HUES64 (cell line): ENCODE results near the gene ZNF618.

Experiments
- H3K27ac ChIP-seq: 2 replicates; pipeline ENCODE4 v1.7.0; 2013; ENCODE audit warnings: low read depth, low read length, inconsistent platforms
- H3K27me3 ChIP-seq: 2 replicates; pipeline ENCODE4 v1.6.1; 2013; ENCODE audit warnings: mild to moderate bottlenecking, low read length; ENCODE audit not compliant: insufficient read depth
- H3K36me3 ChIP-seq: 2 replicates; pipeline ENCODE4 v1.6.1; 2013; ENCODE audit warnings: mild to moderate bottlenecking, low read length; ENCODE audit not compliant: insufficient read depth
- H3K4me1 ChIP-seq: 2 replicates; pipeline ENCODE4 v1.6.1; 2013; ENCODE audit warnings: mild to moderate bottlenecking, low read length, moderate library complexity; ENCODE audit not compliant: insufficient read depth
- H3K4me3 ChIP-seq: 2 replicates; pipeline ENCODE4 v1.5.1; 2013; ENCODE audit warnings: mild to moderate bottlenecking, low read length, moderate library complexity
- H3K9ac ChIP-seq: 2 replicates; pipeline ENCODE4 v1.6.1; 2013; ENCODE audit warnings: mild to moderate bottlenecking, low read depth, low read length
- H3K9me3 ChIP-seq: 2 replicates; pipeline ENCODE4 v1.6.1; 2013; ENCODE audit warnings: low read depth, low read length; ENCODE audit not compliant: insufficient read depth
- WGBS: fragments of 150-250, 120-280 bp; methylation state at CpG from one replicate; pipeline ENCODE4 v1.1.7; 2013; ENCODE audit warnings: missing lambda C conversion rate; 5-methylcytosine and 5-hydroxymethylcytosine counted together

The ZNF618 gene

DNA sequence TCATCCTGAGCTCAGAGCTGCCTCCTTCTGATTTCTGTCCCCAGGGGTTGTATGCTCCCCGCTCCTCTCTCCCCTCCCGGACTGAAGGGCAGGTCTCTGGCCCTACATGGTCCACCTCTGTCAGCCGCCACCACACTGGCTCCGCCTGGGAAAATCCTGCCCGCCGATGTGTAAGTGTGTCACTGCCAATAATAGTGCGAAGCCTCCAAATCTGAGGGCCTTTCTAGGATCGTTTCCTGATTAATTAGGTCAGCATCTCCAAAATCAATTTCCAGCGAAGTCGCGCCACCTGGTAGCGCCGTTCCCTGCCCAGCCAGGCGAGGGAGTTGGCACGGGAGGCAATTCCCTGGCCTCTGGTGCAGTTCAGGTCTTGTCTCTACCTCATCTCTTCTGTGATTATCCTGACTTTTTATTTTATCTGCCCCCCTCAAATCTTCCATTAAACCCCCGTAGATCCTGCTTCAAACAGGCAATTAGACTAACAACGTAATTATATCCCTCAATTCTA, 73.5 kb downstream of the ZNF618 start:
- Histone ChIP-seq H3K9ac (no peak overlapping the region), H3K36me3 (no peaks in the 10 kb centered on the region), H3K27me3 (no peaks in the 10 kb centered on the region), H3K4me3 (no peak overlapping the region), H3K4me1 (no peaks in the 10 kb centered on the region), H3K27ac (no peak overlapping the region), H3K9me3 (no peaks in the 10 kb centered on the region)
- 94% methylated on average over 17 of the region's 17 CpGs for WGBS

DNA sequence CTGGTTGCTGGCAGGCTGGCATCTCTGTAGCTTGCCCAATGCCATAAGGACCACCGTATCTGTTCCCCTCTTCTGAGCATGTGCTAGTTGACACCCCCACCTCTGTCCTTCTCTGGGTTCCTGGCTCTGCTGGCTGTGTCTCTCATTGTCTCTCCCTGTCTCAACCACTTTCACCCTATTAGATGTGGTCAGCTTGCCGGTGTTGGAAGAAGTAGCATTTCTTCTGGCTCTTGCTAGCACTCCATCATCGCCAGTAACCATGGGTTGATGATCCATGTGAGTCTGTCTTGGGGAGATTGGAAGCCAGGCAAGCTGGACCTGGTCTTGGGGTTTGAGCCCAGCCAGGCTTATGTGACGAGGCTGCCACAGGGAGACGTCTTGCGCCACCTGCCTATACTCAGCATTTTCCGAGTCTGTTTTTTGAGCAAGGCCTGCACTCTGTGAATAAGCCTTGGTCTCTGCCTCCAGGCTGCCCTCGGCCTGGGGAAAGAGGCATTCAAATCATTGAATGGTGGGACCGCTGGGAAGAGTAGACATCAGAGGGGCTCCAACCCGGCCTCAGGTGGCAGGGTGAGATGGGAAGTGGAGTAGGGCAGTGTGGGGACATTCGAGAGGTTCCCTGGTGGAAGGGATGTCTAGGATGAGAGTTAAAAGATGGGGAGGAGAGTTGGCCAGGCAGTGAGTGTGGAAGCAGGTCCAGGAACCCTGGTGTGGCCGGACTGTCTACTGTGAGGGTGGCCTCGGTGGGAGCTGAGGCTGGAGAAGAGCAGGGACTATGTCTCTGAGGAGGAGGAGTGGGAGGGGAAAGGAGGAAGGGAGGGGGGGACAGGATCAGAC, 74.3 kb downstream of the ZNF618 start:
- no peaks in the 10 kb centered on the region for H3K4me1 ChIP-seq
- no peak overlapping the region for H3K27ac ChIP-seq
- 93% methylated on average over 13 of the region's 13 CpGs for WGBS
- H3K4me3 ChIP-seq, result no peak overlapping the region
- no peaks in the 10 kb centered on the region for H3K27me3 ChIP-seq
- H3K9ac ChIP-seq, result no peak overlapping the region
- no peaks in the 10 kb centered on the region for H3K36me3 ChIP-seq
- H3K9me3 ChIP-seq, result no peaks in the 10 kb centered on the region

DNA sequence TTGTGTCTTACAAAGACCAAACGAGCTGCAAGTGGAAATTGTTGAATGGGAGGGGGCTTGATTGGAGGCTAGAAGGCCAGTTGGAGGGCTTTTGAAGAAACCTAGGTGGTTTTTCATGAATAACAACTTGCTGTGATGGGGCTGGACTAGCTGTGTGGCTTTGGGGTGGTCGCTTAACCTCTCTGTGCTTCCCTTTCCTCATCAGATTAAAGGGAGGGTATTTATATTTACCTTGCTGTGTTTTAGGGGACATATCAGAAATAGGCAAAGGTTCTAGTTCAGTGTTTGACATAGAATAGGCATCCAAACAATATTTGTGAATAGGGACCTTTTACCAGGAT, 74.9 kb downstream of the ZNF618 start:
- H3K9me3 ChIP-seq, result no peaks in the 10 kb centered on the region
- 86% methylated on average over 2 of the region's 2 CpGs for WGBS
- H3K27ac ChIP-seq, result no peak overlapping the region
- H3K4me3 ChIP-seq, result no peak overlapping the region
- no peaks in the 10 kb centered on the region for H3K27me3 ChIP-seq
- no peak overlapping the region for H3K9ac ChIP-seq
- H3K36me3 ChIP-seq, result no peaks in the 10 kb centered on the region
- H3K4me1 ChIP-seq, result no peaks in the 10 kb centered on the region

DNA sequence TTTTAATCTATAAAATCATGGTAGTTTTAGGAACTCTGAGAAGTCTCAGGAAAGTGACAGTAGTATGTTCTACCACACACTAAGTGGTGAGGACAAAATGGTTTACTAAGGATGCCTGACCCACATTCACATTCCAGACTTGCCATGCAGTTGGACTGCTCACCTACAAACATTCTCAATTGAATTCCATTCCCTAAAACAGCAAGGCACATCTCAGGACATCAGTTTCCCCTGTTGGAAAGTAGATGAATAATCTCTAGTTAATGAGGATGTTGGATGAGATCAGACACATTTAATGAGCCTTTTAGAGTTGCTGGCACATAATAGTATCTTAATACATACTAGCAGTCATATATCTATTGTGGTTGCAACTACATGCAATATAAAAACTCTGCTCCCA, 76.6 kb downstream of the ZNF618 start:
- no peaks in the 10 kb centered on the region for H3K9me3 ChIP-seq
- H3K36me3 ChIP-seq, result no peaks in the 10 kb centered on the region
- no peaks in the 10 kb centered on the region for H3K27me3 ChIP-seq
- H3K4me3 ChIP-seq, result no peak overlapping the region
- H3K4me1 ChIP-seq, result peaks cover 6% of the 10 kb centered on the region; the same call in 1 of the 2 replicates
- no peak overlapping the region for H3K9ac ChIP-seq
- H3K27ac ChIP-seq, result no peak overlapping the region

DNA sequence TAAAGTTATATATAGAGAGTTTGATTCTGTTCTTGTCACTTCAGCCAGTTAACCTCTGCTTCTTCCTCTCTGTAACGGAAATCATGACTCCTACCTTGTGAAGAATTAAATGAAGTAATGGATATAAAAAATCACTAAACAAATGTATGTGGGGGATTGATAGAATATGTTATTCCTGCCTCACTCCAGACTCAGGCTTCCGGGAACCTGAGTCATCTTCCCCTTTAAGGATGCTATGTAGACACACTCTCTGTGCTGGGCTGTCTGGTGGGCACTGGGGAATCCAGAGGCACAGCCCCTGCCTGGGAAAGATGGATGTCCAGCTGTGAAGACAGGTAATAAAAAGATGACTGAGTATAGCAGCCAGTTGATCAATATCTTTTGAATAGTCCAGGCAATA, 77.4 kb downstream of the ZNF618 start:
- Histone ChIP-seq H3K9me3 (no peaks in the 10 kb centered on the region), H3K4me3 (no peak overlapping the region), H3K36me3 (no peaks in the 10 kb centered on the region), H3K27ac (no peak overlapping the region), H3K9ac (no peak overlapping the region), H3K4me1 (peaks cover 8% of the 10 kb centered on the region; the same call in 1 of the 2 replicates), H3K27me3 (no peaks in the 10 kb centered on the region)
- 100% methylated on average over 1 of the region's 2 CpGs for WGBS

DNA sequence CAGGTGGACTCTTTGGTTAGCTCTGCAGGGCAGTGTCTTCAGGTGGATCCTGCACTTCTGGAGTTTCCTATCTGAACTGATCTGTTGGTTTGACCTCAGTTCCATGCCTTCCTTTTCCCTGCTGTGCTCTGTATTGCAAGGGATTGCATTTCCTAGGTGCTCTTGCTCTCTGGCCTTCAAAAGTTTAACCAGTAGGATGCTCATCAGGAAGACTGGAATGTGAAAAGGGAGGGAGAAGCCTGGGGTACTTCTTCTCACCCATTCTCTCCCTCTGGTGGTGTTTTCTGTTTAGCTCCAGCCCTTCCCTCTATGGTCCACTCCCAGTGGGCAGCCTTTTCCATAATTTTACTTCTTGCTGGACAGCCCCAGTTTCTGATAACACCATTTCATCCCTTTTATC, 78.5 kb downstream of the ZNF618 start:
- Histone ChIP-seq H3K27ac (no peak overlapping the region), H3K9me3 (no peaks in the 10 kb centered on the region), H3K27me3 (no peaks in the 10 kb centered on the region), H3K4me1 (peaks cover 8% of the 10 kb centered on the region; the same call in 1 of the 2 replicates), H3K4me3 (no peak overlapping the region), H3K9ac (no peak overlapping the region), H3K36me3 (no peaks in the 10 kb centered on the region)

DNA sequence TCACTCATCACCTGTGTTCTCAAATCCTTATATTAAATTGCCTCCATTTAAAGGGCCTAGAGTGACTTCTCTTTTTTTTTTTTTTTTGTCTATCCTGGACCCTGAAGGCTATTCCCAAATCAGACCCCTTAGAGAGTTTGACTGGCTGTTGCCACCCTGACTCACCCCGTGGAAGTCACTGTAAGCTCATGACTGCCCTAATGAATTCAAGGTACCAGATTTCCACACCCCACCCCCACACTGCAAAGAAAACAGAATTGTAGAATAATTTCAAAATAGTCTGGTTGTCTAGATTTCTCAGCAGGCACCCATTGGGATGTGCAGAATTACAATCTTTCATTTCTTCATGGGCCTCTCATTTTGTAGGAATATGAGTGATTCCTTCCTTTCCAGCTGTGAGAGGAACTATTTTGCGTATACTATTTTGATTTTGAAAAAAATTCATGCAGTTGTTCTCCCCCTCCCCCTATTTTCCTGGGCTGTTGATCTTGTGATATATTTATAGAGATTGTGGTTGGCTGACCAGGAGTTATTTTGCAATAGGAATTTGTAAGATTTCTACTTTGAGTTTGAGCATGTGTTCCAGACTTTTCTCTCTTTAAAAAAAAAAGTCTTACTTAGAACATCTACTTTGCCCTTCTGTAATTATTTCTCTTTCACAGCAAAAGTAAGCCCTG, 79.1 kb downstream of the ZNF618 start:
- no peaks in the 10 kb centered on the region for H3K9me3 ChIP-seq
- no peak overlapping the region for H3K27ac ChIP-seq
- H3K9ac ChIP-seq, result no peak overlapping the region
- no peak overlapping the region for H3K4me3 ChIP-seq
- WGBS, result 64% methylated on average over 1 of the region's 2 CpGs
- no peaks in the 10 kb centered on the region for H3K27me3 ChIP-seq
- H3K4me1 ChIP-seq, result peaks cover 8% of the 10 kb centered on the region; the same call in 1 of the 2 replicates
- no peaks in the 10 kb centered on the region for H3K36me3 ChIP-seq

DNA sequence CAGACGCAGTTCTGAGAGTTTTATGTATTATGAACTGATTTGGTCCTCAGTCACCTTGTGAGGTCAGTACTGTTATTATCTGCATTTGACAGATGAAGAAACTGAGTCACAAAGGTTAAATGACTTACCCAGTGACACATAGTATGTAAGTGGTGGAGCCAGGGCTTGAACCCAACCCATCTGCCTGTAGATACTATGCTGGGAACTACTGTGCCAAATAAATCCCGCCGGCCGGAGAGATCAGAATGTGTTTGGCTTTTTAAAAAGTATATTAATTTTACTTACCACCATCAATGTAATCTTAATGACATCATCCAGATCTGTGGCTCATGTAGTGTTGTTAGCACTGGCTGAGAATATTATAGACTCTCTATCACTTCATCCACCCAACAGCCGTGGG, 80.8 kb downstream of the ZNF618 start:
- no peak overlapping the region for H3K9ac ChIP-seq
- H3K9me3 ChIP-seq, result no peaks in the 10 kb centered on the region
- WGBS, result 90% methylated on average over 1 of the region's 5 CpGs
- H3K27me3 ChIP-seq, result no peaks in the 10 kb centered on the region
- no peaks in the 10 kb centered on the region for H3K36me3 ChIP-seq
- no peak overlapping the region for H3K27ac ChIP-seq
- H3K4me1 ChIP-seq, result peaks cover 14% of the 10 kb centered on the region; the same call in 1 of the 2 replicates
- H3K4me3 ChIP-seq, result no peak overlapping the region

DNA sequence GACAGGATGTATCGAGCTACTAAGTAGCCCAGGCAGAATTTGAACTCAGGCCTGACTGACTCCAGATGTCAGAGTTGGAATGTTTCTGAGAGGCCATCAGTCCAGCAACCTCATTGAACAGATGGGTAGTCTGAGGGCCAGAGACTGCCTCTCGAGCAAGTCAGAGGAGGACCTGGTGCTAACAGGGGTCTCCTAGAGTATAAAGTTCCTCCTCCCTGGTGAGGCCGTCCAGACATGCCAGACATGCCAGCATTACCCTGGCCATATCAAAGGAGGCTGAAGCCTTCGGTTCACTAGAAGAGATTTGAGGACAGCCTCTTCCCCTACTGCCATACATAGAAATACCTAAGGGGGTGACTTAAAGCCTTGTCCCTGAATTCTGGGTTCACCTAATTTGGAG, 81.2 kb downstream of the ZNF618 start:
- no peaks in the 10 kb centered on the region for H3K36me3 ChIP-seq
- H3K4me1 ChIP-seq, result peaks cover 14% of the 10 kb centered on the region; the same call in 1 of the 2 replicates
- WGBS, result 82% methylated on average over 4 of the region's 4 CpGs
- H3K27ac ChIP-seq, result no peak overlapping the region
- H3K27me3 ChIP-seq, result no peaks in the 10 kb centered on the region
- no peak overlapping the region for H3K9ac ChIP-seq
- no peak overlapping the region for H3K4me3 ChIP-seq
- no peaks in the 10 kb centered on the region for H3K9me3 ChIP-seq

DNA sequence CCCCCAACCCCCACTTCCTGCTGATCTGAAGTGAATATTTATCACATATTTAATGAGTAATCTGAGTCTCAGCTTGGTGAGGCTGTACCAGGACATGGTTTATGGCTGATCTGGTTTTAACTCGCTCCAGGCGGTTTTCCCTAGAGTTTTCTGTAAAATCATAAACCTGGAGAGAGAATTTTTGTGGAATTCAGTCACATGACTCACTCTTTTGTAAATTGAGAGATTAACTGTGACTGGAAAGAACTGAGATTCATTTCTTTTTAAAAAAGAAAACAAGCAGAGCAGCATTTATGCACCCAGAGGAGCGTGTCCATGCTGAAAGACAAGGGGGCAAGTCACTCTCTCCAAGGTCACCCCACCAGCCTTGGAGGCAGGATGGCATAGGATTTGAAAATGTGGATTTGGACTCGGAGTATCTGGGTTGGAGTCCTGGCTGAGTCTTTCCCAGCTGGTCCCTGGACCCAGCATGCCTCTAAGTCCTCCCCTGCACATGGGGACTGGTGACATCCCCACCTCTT, 81.8 kb downstream of the ZNF618 start:
- Histone ChIP-seq H3K27me3 (no peaks in the 10 kb centered on the region), H3K9me3 (no peaks in the 10 kb centered on the region), H3K4me3 (no peak overlapping the region), H3K4me1 (peaks cover 14% of the 10 kb centered on the region; the same call in 1 of the 2 replicates), H3K36me3 (no peaks in the 10 kb centered on the region), H3K27ac (no peak overlapping the region), H3K9ac (no peak overlapping the region)
- WGBS, result 95% methylated on average over 4 of the region's 4 CpGs

DNA sequence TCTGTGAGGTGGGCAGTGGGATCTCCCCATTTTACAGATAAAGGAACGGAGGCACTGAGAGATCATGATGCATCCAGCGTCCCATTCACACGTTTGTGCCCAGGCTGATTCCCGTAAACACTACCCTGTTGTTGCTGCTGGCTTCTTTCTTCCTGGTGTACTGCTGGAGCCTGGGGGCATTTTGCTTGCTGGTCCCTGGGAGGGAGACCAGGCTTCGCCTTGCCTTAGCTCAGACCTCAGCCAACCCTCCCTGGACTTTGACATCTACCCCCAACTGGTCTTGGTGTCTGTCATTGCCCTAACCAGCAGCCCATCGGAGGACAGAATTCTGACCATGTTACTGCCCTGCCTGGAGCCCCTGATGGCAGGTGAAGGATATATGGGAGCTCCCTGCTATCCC, 82.4 kb downstream of the ZNF618 start:
- peaks cover 14% of the 10 kb centered on the region; the same call in 1 of the 2 replicates for H3K4me1 ChIP-seq
- WGBS, result 93% methylated on average over 6 of the region's 6 CpGs

More for the DNA sequence above, 82.4 kb downstream of the ZNF618 start:
- Histone ChIP-seq H3K27ac (no peak overlapping the region), H3K9me3 (no peaks in the 10 kb centered on the region), H3K27me3 (no peaks in the 10 kb centered on the region), H3K36me3 (no peaks in the 10 kb centered on the region), H3K9ac (no peak overlapping the region), H3K4me3 (no peak overlapping the region)
